Measurements from ENCODE around the gene APBA2. TPM values are rescaled to one million over a fixed set of nuclear protein-coding genes. Genes with fewer than 3 reads are reported as not detected.

APBA2 gene
- total and polyA plus RNA-seq, 12 donors: 0.16 to 0.85 (median 0.46) TPM

- no peaks in the 10 kb centered on the region for H3K36me3 ChIP-seq
- no peak overlapping the region for H3K27ac ChIP-seq
- TF ChIP-seq CTCF (IDR thresholded peaks at IDR 0.05): no peak
- no peak overlapping the region for H3K4me3 ChIP-seq
- 82 to 93% methylated on average over 5 of the region's 5 CpGs for WGBS, 2 donors
- no peak for DNase-seq
- no peaks in the 10 kb centered on the region for H3K4me1 ChIP-seq
- peaks cover 0 to 9% (median 0%) of the 10 kb centered on the region in 11 donors for H3K9me3 ChIP-seq
- peaks cover 0 to 7% (median 0%) of the 10 kb centered on the region in 7 donors for H3K27me3 ChIP-seq
- intact Hi-C loops (cut with DNase I): loop anchor here in 1 of 10 donors (10.0 kb wide), 1 partner anchor 61 kb away; no protein-coding TSS in a partner anchor
- ATAC-seq: no peak
These were observed 179.8 kb downstream of the APBA2 start for GRCh38 chr15:29065571-29065970.

- TF ChIP-seq CTCF (IDR thresholded peaks at IDR 0.05): no peak
- Histone ChIP-seq H3K27ac (no peak overlapping the region), H3K36me3 (no peaks in the 10 kb centered on the region), H3K4me1 (no peaks in the 10 kb centered on the region), H3K9me3 (peaks cover 0 to 9% (median 0%) of the 10 kb centered on the region in 11 donors), H3K27me3 (peaks cover 0 to 7% (median 0%) of the 10 kb centered on the region in 7 donors), H3K4me3 (no peak overlapping the region)
- no peak for ATAC-seq
- 84% methylated on average over 5 of the region's 5 CpGs for WGBS, 2 donors
- intact Hi-C loops (cut with DNase I): loop anchor here in 1 of 10 donors (10.0 kb wide), 1 partner anchor 62 kb away; no protein-coding TSS in a partner anchor
- DNase-seq: no peak
These were observed 180.5 kb downstream of the APBA2 start for GRCh38 chr15:29066310-29066709.

GRCh38 chr15:29066838-29067237 is 181.1 kb downstream of the APBA2 start:
- Histone ChIP-seq H3K9me3 (peaks cover 0 to 9% (median 0%) of the 10 kb centered on the region in 11 donors), H3K27me3 (peaks cover 0 to 7% (median 0%) of the 10 kb centered on the region in 7 donors), H3K4me3 (no peak overlapping the region), H3K36me3 (no peaks in the 10 kb centered on the region), H3K4me1 (no peaks in the 10 kb centered on the region), H3K27ac (no peak overlapping the region)
- no peak for DNase-seq
- no peak for ATAC-seq
- 91 to 93% methylated on average over 2 of the region's 2 CpGs for WGBS, 2 donors
- intact Hi-C loops (cut with DNase I): loop anchor here in 1 of 10 donors (10.0 kb wide), 1 partner anchor 62 kb away; no protein-coding TSS in a partner anchor
- no peak for TF ChIP-seq CTCF (IDR thresholded peaks at IDR 0.05)

- 61 to 62% methylated on average over 7 of the region's 7 CpGs for WGBS, 2 donors
- TF ChIP-seq CTCF (IDR thresholded peaks at IDR 0.05): no peak
- ATAC-seq (no peak), DNase-seq (no peak)
- Histone ChIP-seq H3K4me3 (no peak overlapping the region), H3K27me3 (peaks cover 0 to 11% (median 0%) of the 10 kb centered on the region in 7 donors), H3K4me1 (no peaks in the 10 kb centered on the region), H3K36me3 (no peaks in the 10 kb centered on the region), H3K27ac (no peak overlapping the region), H3K9me3 (peaks cover 0 to 9% (median 0%) of the 10 kb centered on the region in 11 donors)
- intact Hi-C loops (cut with DNase I): loop anchor here in 1 of 10 donors (10.0 kb wide), 1 partner anchor 63 kb away; no protein-coding TSS in a partner anchor
These were observed 182.2 kb downstream of the APBA2 start for GRCh38 chr15:29067949-29068348.

Data from heart right ventricle (tissue), 16 donors.